Fibroblast of lung (primary cell): ENCODE measurements around the gene LIN28A.

Experiments used
- EZH2 ChIP-seq: IDR thresholded peaks from 2 replicates; pipeline ENCODE4 v1.5.1; 2012; ENCODE audit warnings: low read length, control low read depth, mild to moderate bottlenecking; ENCODE audit errors: missing control alignments
- TF ChIP-seq, protein P1 (sequence below), 2 donors: IDR thresholded peaks in 1 of 2; conservative IDR thresholded peaks in 1 of 2; 1 replicate in 1 of 2; 2 replicates in 1 of 2; pipeline ENCODE4 v1.5.1; 2011 to 2012; ENCODE audit warnings: low read length in 2 of 2, control low read depth in 1 of 2, inconsistent platforms in 1 of 2, low read depth in 1 of 2, mild to moderate bottlenecking in 1 of 2

DNA sequence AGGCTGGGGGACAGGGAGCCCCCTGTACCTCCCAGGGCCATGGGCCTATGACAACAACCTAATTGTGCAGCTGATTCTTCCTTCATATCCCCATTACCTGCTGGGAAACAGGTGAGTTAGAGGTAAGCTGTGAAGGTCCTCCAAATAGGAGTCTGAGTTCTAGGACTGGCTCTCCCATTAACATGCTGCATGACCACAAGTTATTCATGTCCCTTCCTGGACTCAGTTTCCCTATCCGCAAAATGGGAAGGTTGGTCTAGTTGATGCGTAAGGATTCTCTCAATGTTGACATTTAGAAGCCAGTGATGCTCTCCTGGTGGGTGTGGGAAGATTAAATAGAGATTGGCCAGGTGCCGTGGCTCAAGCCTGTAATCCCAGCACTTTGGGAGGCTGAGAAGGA lies 42.1 kb upstream of the LIN28A start:
- no peak for TF ChIP-seq EZH2
- TF ChIP-seq, protein P1, sequence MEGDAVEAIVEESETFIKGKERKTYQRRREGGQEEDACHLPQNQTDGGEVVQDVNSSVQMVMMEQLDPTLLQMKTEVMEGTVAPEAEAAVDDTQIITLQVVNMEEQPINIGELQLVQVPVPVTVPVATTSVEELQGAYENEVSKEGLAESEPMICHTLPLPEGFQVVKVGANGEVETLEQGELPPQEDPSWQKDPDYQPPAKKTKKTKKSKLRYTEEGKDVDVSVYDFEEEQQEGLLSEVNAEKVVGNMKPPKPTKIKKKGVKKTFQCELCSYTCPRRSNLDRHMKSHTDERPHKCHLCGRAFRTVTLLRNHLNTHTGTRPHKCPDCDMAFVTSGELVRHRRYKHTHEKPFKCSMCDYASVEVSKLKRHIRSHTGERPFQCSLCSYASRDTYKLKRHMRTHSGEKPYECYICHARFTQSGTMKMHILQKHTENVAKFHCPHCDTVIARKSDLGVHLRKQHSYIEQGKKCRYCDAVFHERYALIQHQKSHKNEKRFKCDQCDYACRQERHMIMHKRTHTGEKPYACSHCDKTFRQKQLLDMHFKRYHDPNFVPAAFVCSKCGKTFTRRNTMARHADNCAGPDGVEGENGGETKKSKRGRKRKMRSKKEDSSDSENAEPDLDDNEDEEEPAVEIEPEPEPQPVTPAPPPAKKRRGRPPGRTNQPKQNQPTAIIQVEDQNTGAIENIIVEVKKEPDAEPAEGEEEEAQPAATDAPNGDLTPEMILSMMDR (conservative IDR thresholded peaks at IDR 0.05 in 1 of 2, IDR thresholded peaks at IDR 0.05 in 1 of 2; ENCODE audit: low read depth in 1 of 2, low read length in 2 of 2): no peak
